Activated CD8-positive, alpha-beta memory T cell treated with anti-CD3 and anti-CD28 coated beads for 48 hours (primary cell): Measurements from ENCODE around the gene MRPS23.
"Not testable (repeated sequence)": the region's sequence is repeated elsewhere in the genome, so short reads cannot be mapped to it uniquely, and the experiment has no call there.

Experiments
- DNase-seq, 3 experiments: peaks; one replicate each; pipeline ENCODE4 v3.0.0-alpha.2; 2020; ENCODE audit warnings: low read depth in 2 of 3, low spot score in 2 of 3

Gene MRPS23

DNA sequence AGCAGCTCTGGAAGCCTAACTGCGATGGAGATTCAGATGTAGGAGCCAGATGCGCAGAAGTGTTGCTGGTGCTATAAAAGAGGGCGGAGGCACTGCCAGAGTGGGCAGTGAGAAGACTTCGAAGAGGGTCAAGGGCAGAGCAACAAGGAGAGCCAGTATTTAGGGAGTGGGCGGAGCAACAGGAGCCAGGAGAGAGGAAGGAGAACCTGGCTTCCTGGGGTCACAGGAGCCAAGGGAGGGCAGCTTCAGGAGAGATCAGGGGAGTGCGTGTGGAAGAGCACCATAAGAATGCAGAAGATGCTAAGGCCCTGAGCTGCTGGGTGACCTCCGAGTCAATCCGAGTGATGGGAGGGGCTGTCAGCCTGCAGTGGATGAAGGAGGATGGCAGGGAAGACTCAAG is 14.4 kb upstream of the MRPS23 start:
- DNase-seq: no peak

- DNase-seq: no peak
Measured at GRCh38 chr17:57862694-57863667, 13.1 kb upstream of the MRPS23 start.

DNA sequence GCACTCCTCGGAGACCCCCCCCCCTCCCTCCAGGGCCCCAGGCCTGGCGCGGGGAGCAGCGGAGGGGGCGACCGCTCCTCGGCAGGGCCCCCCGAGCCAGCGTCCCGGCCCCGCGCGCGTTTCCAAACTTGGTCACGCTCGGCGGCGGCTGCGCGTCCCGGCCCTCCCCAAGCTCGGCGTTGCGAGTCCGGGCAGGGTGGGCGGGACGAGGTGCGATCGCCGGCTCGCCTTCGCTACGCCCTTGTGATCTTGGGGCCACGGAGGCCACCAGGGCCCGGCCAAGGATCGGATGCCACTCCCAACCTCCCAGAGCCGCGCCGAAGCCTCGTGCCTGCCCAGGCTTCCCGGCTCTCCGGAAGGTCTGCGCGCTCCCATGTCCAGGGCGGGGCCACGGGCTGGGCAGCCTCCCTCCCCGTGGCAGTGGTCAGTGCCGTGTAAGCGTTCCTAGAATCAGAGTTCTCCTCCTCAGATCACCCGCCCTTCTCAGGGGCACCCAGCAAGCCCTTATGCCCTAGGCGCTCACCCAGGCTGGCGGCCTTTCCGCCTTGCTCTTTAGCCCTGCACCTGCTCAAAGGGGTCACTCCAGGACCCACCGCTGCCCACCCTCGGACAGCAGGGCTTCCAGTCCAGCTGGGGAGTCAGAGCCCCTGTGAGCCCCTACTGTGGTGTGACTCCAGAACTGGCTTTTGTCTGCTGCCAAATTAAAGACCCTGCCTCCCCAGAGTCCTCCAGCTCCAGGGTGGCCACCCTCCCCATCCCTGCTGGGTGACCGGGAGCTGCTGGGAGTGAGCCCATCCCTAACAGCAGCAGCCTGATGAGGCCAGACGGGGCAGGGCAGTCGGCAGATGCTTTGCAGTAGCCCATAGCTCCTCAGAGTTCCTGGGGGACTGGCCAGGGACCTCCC is 12.2 kb upstream of the MRPS23 start:
- DNase-seq: no peak

DNA sequence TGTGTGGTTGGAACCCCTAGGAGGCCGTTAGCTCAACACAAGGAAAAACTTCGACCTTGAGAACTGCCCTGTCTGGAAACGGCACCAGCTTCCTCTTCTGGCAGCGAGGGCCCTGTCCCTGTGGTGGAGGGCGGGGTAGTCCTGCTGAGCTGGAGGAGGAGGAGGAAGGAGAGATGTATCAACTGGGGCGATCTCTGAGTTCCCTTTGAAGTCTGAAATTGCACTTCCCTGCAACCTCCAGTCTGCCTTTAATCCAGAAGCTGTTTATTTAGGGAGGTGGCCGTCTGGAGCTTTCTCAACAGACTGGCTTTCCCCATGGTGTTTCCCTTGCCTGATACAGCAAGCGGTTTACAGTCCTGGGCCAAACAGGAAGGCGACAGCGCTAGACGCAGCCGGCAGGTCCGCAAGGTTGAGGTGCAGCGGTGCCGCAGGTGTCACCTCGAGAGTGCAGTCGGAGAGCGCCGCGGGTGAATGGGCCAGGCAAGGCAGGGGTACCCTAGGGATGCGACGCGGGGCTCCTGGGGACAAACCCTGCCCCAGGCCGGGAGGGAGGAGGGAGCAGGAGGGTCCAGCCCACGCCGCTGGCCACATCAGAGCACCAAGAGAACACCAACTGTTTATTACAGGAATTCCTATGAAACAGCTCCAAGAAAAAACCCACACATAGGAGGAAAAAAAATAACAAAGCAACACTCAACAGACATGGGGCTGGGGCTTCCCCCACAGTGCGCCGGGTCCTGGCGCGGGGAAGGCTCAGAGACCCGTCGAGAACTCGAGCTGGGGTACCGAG is 11.4 kb upstream of the MRPS23 start:
- DNase-seq: no peak

DNA sequence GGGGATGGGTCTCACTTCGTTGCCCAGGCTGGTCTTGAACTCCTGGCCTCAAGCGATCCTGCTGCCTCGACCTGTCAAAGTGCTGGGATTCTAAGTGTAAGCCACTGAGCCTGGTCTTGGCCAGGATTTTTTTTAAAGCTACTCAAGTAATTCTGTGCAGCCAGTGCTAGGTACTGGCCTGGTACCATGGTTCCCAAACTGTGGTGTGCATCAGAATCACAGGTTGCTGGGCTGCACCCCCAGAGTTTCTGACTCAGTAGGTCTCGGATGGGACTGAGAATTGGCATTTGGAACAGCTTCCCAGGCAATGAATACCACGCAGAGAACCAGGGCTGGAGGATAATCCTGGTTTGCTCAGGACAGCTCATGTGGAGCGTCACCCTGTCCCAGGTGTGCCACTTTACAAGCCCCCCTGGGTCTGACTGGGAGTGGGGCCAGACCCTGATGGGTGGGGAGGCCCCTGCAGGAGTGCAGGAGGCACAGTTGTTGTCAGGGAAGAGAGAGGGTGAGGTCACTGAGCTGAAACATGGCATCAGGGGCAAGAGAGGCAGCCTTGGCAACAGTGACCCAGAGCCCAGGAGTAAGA is 10.7 kb upstream of the MRPS23 start:
- DNase-seq: no peak

DNA sequence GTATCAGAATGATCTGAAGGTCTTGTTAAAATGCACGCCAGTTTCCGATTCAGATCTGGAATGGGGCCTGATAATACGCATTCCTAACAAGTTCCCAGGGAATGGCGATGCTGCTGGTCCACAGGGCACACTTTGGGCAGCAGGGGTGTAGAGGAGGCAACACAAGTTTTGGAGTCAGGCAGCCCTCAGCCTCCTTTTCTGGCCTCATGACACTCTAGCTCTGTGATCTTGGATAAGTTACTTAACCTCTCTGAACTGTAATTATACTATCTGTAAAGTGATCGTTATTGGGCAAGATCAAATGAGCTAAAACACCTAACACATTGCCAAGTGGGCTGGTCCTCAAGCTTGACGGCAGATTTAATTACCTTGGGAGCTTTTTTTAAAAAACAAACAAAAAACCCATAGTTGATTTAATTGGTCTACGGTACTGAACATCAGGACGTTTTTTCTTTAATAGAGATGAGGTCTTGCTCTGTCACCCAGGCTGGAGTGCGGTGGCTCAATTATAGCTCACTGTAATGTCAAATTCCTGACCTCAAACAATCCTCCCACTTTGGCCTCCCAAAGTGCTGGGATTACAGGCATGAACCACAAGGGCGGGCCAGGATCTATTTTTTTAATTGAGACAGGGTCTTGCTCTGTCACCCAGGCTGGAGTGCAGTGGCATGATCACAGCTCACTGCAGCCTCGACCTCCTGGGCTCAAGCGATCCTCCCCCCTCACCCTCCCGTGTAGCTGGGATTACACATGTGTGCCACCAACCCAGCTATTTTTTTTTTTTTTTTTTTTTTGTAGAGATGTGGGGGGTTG is 10.0 kb upstream of the MRPS23 start:
- DNase-seq: no peak

GRCh38 chr17:57858838-57859237 is 9.0 kb upstream of the MRPS23 start:
- DNase-seq: no peak

GRCh38 chr17:57856792-57857620 is 7.2 kb upstream of the MRPS23 start:
- no peak for DNase-seq

DNA sequence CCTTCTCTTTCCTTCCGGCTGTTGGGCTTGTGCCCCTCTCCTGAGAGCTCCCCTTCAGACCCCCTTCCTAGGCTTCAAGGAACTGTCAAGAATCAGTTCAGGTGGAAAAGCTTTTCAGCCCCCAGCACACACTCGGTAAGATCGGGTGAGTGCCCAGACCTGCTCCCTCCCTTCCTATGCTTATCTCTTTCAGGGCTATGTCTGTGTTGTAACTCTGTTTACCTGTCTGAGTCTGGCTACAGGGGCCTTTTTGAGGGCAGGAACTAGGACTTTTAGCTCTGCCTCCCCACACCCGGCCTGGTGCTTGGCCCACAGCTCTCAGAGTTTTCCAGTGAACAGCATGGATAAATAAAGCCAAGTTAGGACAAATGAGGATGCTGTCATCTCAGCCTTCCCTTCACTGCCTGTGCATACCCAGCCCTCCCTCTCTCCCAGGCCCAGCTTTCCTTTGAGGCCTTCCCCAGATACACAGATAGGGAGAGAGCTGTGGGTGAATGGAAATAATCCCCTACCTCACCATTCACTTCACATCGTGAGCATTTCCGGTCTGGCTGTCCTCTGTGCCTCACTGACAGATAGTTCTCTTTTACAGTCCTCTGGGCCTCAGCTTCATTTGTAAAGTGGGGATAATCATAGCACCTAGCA is 5.7 kb upstream of the MRPS23 start:
- DNase-seq: no peak

GRCh38 chr17:57853695-57854094 is 3.9 kb upstream of the MRPS23 start:
- DNase-seq: no peak

GRCh38 chr17:57852955-57853328 is 3.1 kb upstream of the MRPS23 start:
- DNase-seq: no peak

DNA sequence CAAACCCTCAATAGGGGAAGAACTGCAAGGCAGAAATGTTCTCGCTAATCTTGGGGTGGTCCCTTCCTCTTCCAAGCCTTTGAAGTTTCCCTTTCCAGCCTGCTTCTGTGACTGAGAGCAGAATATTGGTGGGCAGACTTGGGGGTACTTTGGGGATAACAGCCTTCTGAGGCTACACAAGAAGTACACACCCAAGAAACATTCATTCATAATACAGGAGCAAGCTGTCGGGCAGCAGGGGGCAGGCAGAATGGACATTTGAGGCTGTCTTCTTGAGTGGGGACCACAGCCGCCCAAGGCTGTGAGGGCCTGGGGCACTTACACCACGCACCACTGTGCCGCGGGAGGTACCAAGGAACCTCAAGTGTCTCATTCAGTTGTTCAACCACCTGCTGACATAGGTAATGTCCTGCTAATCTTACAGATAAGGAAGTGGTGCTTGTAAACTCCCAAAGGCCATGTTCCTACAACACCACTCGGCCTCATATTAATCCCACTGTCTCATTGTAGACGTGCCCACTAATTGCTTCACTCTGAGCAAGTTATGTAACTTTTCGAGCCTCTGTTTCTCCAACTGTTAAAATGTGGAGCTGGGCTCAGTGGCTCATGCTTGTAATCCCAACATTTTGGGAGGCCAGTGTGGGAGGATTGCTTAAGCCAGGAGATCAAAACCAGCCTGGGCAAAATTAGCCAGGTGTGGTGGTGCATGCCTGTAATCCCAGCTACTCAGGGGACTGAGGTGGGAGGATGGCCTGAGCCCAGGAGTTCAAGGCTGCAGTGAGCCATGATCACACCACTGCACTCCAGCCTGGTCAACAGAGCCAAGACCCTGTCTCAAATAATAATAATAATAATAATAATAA is 2.5 kb upstream of the MRPS23 start:
- DNase-seq: no peak

GRCh38 chr17:57849163-57849873 is 526 bp downstream of the MRPS23 start:
- DNase-seq: no peak

DNA sequence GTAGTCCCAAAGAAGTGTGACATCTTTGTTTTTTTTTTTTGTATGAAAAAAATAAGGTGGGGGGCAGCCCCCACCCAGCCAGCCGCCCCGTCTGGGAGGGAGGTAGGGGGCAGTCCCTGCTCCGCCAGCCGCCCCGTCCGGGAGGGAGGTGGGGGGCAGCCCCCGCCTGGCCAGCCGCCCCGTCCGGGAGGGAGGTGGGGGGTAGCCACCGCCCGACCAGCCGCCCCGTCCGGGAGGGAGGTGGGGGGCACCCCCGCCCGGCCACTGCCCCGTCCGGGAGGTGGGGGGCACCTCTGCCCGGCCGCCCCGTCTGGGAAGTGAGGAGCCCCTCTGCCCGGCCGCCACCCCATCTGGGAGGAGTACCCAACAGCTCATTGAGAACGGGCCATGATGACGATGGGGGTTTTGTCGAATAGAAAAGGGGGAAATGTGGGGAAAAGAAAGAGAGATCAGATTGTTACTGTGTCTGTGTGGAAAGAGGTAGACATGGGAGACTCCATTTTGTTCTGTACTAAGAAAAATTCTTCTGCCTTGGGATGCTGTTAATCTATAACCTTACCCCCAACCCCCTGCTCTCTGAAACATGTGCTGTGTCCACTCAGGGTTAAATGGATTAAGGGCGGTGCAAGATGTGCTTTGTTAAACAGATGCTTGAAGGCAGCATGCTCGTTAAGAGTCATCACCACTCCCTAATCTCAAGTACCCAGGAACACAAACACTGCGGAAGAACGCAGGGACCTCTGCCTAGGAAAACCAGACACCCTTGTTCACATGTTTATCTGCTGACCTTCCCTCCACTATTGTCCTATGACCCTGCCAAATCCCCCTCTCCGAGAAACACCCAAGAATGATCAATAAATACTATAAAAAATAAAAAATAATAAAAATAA is 3.5 kb downstream of the MRPS23 start:
- DNase-seq: not testable (repeated sequence)

DNA sequence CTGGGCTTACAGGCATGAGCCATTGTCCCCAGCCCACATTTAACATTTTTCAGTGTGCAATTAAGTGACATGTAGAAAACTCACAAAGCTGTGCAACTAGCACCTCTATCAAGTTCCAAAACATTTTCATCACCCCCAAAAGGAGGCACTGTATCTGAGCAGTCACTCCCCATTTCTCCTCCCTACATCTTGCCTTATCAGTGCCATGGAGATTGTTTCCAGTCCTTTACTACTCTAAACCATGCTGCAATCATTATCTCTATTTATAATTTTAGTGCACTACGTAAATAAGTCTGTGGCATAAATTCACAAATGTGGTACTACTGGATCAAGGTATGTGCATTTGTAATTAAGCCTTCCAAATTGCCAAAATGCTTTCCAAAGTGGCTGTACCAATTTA is 7.6 kb downstream of the MRPS23 start:
- DNase-seq: no peak

GRCh38 chr17:57839571-57839923 is 10.3 kb downstream of the MRPS23 start:
- DNase-seq: no peak
